ENCODE measurements around the gene MTIF3. TPM values are rescaled to one million over a fixed set of nuclear protein-coding genes. Genes with fewer than 3 reads are reported as not detected.

MTIF3 gene
- total RNA-seq, 1 experiment from 2014 or later: 51.2 TPM

DNA sequence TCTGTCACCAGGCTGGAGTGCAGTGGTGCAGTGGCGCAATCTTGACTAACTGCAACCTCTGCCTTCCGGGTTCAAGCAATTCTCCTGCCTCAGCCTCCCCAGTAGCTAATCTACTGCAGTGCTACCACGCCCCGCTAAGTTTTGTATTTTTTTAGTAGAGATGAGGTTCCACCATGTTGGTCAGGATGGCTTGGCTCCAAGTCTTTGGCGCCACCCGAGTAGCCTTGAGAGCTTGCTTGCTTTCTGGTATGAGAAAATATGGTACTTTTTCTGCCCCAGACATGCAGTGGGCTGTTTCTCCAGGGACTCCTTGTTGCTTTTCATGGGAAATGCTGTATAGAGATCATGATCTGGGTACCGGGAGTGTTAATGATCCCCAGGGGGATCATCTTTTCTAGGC, 60.5 kb downstream of the MTIF3 start:
- Histone ChIP-seq H3K36me3 (no peaks in the 10 kb centered on the region), H3K27ac (no peak overlapping the region), H3K9me3 (replicated peaks) (no peaks in the 10 kb centered on the region), H3K4me1 (no peaks in the 10 kb centered on the region), H3K27me3 (peaks cover 9% of the 10 kb centered on the region; the same call in 1 of the 2 replicates), H3K4me3 (no peak overlapping the region)
- no peak for DNase-seq

DNA sequence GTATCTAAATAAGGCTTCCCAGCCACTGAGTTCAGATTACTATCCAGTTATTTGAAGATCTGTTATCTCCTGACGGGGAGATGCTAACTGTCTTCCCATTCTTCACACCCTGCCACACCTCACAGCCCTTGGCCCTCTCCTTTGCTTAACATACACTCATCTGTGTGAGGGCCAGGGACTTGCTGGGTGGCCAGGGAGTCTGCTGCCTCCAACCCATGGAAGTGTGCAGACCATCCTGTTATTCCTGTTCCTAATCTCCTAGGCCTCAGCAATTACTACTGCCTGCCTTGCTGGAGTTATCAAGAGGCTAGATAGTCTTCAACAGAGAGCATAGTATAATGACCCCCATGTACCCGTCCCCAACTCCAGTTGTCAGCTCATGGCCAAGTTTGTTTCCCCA, 62.1 kb downstream of the MTIF3 start:
- H3K9me3 ChIP-seq (replicated peaks): no peaks in the 10 kb centered on the region
- DNase-seq: no peak
- H3K36me3 ChIP-seq: no peaks in the 10 kb centered on the region
- no peak overlapping the region for H3K27ac ChIP-seq
- H3K27me3 ChIP-seq: peaks cover 6% of the 10 kb centered on the region; the same call in 1 of the 2 replicates
- no peaks in the 10 kb centered on the region for H3K4me1 ChIP-seq
- no peak overlapping the region for H3K4me3 ChIP-seq

Other genes starting within 250 kb of the MTIF3 start
- 2,116 and 2,164 TPM in 2 replicates for gene RPL21, start 199.0 kb downstream of the MTIF3 start, total RNA-seq (2014; rRNA removed; shearing (Covaris generic))
- 0.75 and 1.1 TPM in 2 replicates for gene RASL11A, start 179.7 kb downstream of the MTIF3 start, total RNA-seq (2014; rRNA removed; shearing (Covaris generic))
- 175 and 192 TPM in 2 replicates for gene GTF3A, start 25.9 kb downstream of the MTIF3 start, total RNA-seq (2014; rRNA removed; shearing (Covaris generic))
- gene LNX2, start 170.0 kb upstream of the MTIF3 start, total RNA-seq (2014; rRNA removed; shearing (Covaris generic)): 14.9 and 16.7 TPM in 2 replicates
- 172 and 182 TPM in 2 replicates for gene POLR1D, start 171.3 kb upstream of the MTIF3 start, total RNA-seq (2014; rRNA removed; shearing (Covaris generic))